ENCODE results near the gene RALGPS1. TPM values are rescaled to one million over a fixed set of nuclear protein-coding genes. Genes with fewer than 3 reads are reported as not detected.

RALGPS1 gene
- total and polyA plus RNA-seq, 2 of the 8 experiments (the other 6 are each of a cell fraction or from before 2014, with no cell fraction given) = 20.0 to 23.5 TPM

GRCh38 chr9:126906091-126906490 lies 8.5 kb upstream of the RALGPS1 start:
- no peak overlapping the region for H3K4me2 ChIP-seq (ENCODE audit: insufficient read depth in 1 of 2, low read depth in 2 of 2, low read length in 2 of 2)
- 93% methylated on average over 6 of the region's 6 CpGs; no CpG with 5 or more reads in 1 of the 2 experiments for WGBS, 2 experiments (ENCODE audit: extremely low coverage in 1 of 2, insufficient coverage in 1 of 2, insufficient read length in 1 of 2, insufficient replicate concordance in 2 of 2, low coverage in 1 of 2, low lambda C conversion rate in 2 of 2, missing lambda C conversion rate in 1 of 2)
- H3K18ac ChIP-seq (ENCODE audit: extremely low read depth, low read length) = no peak overlapping the region
- H3K4ac ChIP-seq (replicated peaks; ENCODE audit: insufficient read length, low read depth, low read length) = no peak overlapping the region
- no peak overlapping the region for H2BK12ac ChIP-seq (ENCODE audit: low read depth, low read length)
- H3K36me3 ChIP-seq (ENCODE audit: control insufficient read depth in 2 of 4, insufficient read depth in 4 of 4, low read length in 3 of 4) = no peaks in the 10 kb centered on the region
- no peak overlapping the region for H4K8ac ChIP-seq (ENCODE audit: extremely low read depth, insufficient read depth, low read length)
- no peak overlapping the region for H2BK15ac ChIP-seq (ENCODE audit: low read length)
- DNase-seq (ENCODE audit: low read depth in 1 of 2, low spot score in 2 of 2) = no peak
- H3K4me1 ChIP-seq (replicated peaks in 1 of 4; ENCODE audit: control insufficient read depth in 3 of 4, insufficient read depth in 4 of 4, low read length in 3 of 4) = peaks cover 0 to 6% (median 2%) of the 10 kb centered on the region in 4 experiments; a peak in 1 of 7 replicates
- H2BK120ac ChIP-seq (replicated peaks; ENCODE audit: low read depth, low read length) = no peak overlapping the region
- no peaks in the 10 kb centered on the region for H3K23me2 ChIP-seq (ENCODE audit: low read depth, low read length)
- no peak overlapping the region for H3K27ac ChIP-seq (ENCODE audit: low read depth, low read length)
- CTCF ChIA-PET (ENCODE audit: partially characterized antibody) = interaction anchor here (0.8 kb wide), 1 partner anchor 11 kb away, joined by 4 read pairs; no protein-coding TSS in a partner anchor
- no peak overlapping the region for H3K56ac ChIP-seq (replicated peaks; ENCODE audit: insufficient read length, low read depth, low read length)
- H2BK5ac ChIP-seq (ENCODE audit: low read depth, low read length) = no peak overlapping the region
- no peaks in the 10 kb centered on the region for H4K20me1 ChIP-seq (replicated peaks in 1 of 2; ENCODE audit: control insufficient read depth in 1 of 2, insufficient read depth in 2 of 2, low read length in 2 of 2)
- H3K79me1 ChIP-seq (ENCODE audit: low read depth, low read length) = no peaks in the 10 kb centered on the region
- H2AK5ac ChIP-seq (ENCODE audit: low read depth, low read length) = no peak overlapping the region
- H3K27me3 ChIP-seq (replicated peaks in 1 of 4; ENCODE audit: control insufficient read depth in 3 of 4, extremely low read depth in 1 of 4, insufficient read depth in 3 of 4, low read length in 3 of 4) = peaks cover 0 to 2% (median 0%) of the 10 kb centered on the region in 4 experiments; a peak in 1 of 7 replicates
- H2AFZ ChIP-seq (ENCODE audit: low read length) = no peak overlapping the region
- FAIRE-seq = no peak
- H3K9ac ChIP-seq (replicated peaks in 1 of 4; ENCODE audit: extremely low read depth in 1 of 4, low read depth in 3 of 4, low read length in 3 of 4) = no peak overlapping the region
- no peaks in the 10 kb centered on the region for H3K9me3 ChIP-seq (ENCODE audit: insufficient read depth in 2 of 2, low read depth in 1 of 2, low read length in 1 of 2)
- H3K4me3 ChIP-seq (ENCODE audit: extremely low read depth in 1 of 4, insufficient read depth in 2 of 4, low read depth in 3 of 4, low read length in 4 of 4) = no peak overlapping the region
- H3K14ac ChIP-seq (ENCODE audit: insufficient read length) = no peak overlapping the region
- no peak overlapping the region for H3K23ac ChIP-seq (ENCODE audit: insufficient read length)
- H3K79me2 ChIP-seq (ENCODE audit: control insufficient read depth in 1 of 2, insufficient read depth in 2 of 2, low read length in 2 of 2) = no peaks in the 10 kb centered on the region
- H4K5ac ChIP-seq (ENCODE audit: insufficient read length, low read depth, low read length) = no peak overlapping the region
- POLR2A ChIA-PET (ENCODE audit: partially characterized antibody) = no interaction called here
- no peak overlapping the region for H4K91ac ChIP-seq (replicated peaks; ENCODE audit: insufficient read length, low read length)
- H2BK20ac ChIP-seq (ENCODE audit: low read length) = no peak overlapping the region
- no peak for TF ChIP-seq SAP30 (IDR thresholded peaks at IDR 0.05; ENCODE audit: insufficient read depth, insufficient replicate concordance, low read length)

Data from H1 (cell line).